Measurements from ENCODE around the gene ARL8A. TPM values are rescaled to one million over a fixed set of nuclear protein-coding genes. Genes with fewer than 3 reads are reported as not detected.

The ARL8A gene
- total RNA-seq, 3 donors from 2014 or later = 36.3 to 69.6 (median 41.2) TPM

DNA sequence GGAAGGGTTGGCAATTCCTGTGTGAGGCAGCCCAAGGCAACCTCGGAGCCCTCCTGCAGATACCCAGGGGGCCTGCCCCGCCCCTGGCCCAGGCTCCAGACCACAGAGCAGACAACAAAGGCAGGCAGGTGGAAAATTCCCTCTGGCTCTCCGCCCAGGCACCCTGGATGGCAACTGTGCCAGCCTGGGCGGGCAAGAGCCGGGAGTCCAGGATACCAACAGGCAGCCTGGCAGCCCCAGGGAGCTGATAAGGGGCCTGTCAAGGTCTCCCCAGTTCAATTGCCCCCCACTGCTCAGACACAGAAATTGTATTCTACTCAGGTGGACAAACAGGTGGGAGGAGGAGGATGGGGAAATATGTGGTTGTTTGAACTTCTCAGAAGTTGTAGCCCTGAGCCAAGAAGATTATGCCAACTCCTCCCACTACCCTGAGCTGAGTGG lies 37.2 kb downstream of the ARL8A start:
- no peaks in the 10 kb centered on the region for H3K9me3 ChIP-seq
- peak; percentile 39 for ATAC-seq
- intact Hi-C loops (cut with DNase I, micrococcal nuclease) = no loop called here
- no peaks in the 10 kb centered on the region for H3K36me3 ChIP-seq (ENCODE audit: low read depth)
- peaks cover 52% of the 10 kb centered on the region for H3K4me1 ChIP-seq (ENCODE audit: low read depth)
- H3K4me3 ChIP-seq = no peak overlapping the region
- TF ChIP-seq, protein P1, sequence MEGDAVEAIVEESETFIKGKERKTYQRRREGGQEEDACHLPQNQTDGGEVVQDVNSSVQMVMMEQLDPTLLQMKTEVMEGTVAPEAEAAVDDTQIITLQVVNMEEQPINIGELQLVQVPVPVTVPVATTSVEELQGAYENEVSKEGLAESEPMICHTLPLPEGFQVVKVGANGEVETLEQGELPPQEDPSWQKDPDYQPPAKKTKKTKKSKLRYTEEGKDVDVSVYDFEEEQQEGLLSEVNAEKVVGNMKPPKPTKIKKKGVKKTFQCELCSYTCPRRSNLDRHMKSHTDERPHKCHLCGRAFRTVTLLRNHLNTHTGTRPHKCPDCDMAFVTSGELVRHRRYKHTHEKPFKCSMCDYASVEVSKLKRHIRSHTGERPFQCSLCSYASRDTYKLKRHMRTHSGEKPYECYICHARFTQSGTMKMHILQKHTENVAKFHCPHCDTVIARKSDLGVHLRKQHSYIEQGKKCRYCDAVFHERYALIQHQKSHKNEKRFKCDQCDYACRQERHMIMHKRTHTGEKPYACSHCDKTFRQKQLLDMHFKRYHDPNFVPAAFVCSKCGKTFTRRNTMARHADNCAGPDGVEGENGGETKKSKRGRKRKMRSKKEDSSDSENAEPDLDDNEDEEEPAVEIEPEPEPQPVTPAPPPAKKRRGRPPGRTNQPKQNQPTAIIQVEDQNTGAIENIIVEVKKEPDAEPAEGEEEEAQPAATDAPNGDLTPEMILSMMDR (IDR thresholded peaks at IDR 0.05) = no peak
- DNase-seq = peak; percentile 85 to 87 (median 87)

DNA sequence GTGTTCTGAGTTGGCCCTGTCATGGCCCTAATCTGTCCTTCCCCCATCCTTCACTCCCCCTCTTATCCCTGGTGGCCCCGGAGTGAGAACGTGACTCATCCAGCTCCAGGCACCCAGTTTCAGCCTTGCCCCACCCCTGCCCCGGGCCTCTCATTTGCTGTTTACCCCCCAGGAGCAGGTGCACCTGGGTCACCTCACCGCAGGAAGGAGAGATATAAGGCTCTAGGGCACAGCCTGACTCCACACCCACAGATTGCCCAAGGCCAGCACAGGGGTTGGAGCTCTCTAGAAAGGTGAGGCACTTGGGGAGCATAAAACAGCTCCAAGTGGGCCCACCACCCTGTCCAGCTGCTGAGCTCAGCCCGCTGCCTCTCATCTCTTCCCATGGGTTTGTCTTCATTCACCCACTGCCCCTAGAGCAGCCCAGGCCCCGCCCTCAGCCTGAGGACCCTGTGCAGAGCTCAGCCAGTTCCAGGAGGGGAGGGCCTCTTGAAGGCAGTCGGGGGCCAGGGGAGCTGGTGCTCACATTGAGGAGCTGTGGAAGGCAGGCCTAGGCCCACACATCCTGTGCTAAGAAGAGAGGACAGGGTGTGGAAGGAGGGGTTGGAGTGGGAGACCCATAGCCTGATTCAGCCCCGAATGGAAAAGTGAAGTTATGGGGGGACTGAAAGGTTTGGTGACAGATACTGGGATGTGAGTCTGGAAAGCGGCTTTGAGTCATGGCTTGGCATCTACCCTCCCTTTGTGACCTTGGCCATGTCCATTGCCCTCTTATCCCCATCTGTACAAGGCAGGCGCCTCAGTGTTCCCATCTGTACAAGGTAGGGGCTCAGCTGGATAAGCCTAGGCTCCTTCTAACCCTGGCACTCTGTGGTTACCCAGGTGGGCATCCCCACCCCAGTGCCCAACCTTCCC lies 37.9 kb downstream of the ARL8A start:
- H3K9me3 ChIP-seq = no peaks in the 10 kb centered on the region
- H3K4me3 ChIP-seq = no peak overlapping the region
- intact Hi-C loops (cut with DNase I, micrococcal nuclease) = no loop called here
- TF ChIP-seq, protein P1 (IDR thresholded peaks at IDR 0.05) = no peak
- peaks cover 52% of the 10 kb centered on the region for H3K4me1 ChIP-seq (ENCODE audit: low read depth)
- ATAC-seq = peak; percentile 70
- peak; percentile 87 to 92 (median 91) for DNase-seq
- H3K36me3 ChIP-seq (ENCODE audit: low read depth) = no peaks in the 10 kb centered on the region

- Histone ChIP-seq H3K9me3 (no peaks in the 10 kb centered on the region), H3K4me3 (no peak overlapping the region), H3K36me3 (ENCODE audit: low read depth) (no peaks in the 10 kb centered on the region), H3K4me1 (ENCODE audit: low read depth) (peaks cover 52% of the 10 kb centered on the region)
- peak; percentile 70 for ATAC-seq
- DNase-seq = peak; percentile 92 to 94 (median 93)
- TF ChIP-seq, protein P1 (IDR thresholded peaks at IDR 0.05) = no peak
- intact Hi-C loops (cut with DNase I, micrococcal nuclease) = no loop called here
Observed at GRCh38 chr1:202105571-202106339, 38.8 kb downstream of the ARL8A start.

DNA sequence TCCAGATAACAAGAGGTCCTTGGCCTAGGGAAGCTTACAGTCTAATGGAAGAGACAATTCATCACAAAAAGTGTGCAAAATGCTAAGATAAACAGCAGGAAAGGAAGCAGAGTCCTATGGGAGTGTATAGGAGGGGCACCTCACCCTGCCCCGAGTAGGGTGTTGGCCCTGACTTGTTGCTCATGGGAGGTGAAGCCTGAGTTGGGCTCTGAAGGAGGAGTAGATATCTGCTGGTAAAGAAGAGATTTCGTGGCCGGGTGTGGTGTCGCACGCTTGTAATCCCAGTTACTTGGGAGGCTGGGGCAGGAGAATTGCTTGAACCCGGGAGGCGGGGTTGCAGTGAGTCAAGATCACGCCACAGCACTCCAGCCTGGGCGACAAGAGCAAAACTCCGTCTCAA lies 40.5 kb downstream of the ARL8A start:
- Histone ChIP-seq H3K9me3 (no peaks in the 10 kb centered on the region), H3K36me3 (ENCODE audit: low read depth) (no peaks in the 10 kb centered on the region), H3K4me3 (no peak overlapping the region), H3K4me1 (ENCODE audit: low read depth) (peaks cover 43% of the 10 kb centered on the region)
- ATAC-seq (peak; percentile 2), DNase-seq (peak in 2 of 3 donors; percentile 64 to 65)
- TF ChIP-seq, protein P1 (IDR thresholded peaks at IDR 0.05) = no peak
- intact Hi-C loops (cut with DNase I, micrococcal nuclease) = no loop called here

DNA sequence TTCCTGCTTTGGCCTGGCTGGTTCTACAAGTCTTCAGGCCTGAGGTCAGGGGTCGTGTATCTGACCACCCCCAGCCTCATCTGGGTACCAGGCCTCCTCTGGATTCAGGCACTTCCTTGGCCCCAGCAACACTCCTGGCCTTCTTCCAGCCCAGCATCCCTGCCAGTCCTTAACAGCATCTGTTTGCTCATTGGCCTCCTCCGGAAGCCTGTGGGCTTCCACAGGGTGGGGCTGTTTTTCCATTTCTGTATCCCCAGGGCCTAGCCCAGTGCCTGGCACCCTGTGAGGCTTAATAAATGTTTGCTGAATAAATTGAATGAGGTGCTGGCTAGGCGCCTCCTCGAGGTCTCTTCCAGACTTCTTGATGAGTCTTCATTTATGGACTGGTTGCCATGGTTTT lies 43.4 kb downstream of the ARL8A start:
- TF ChIP-seq, protein P1 (IDR thresholded peaks at IDR 0.05) = no peak
- H3K4me3 ChIP-seq = no peak overlapping the region
- intact Hi-C loops (cut with DNase I, micrococcal nuclease) = no loop called here
- peaks cover 18% of the 10 kb centered on the region for H3K4me1 ChIP-seq (ENCODE audit: low read depth)
- no peaks in the 10 kb centered on the region for H3K9me3 ChIP-seq
- ATAC-seq (peak; percentile 16), DNase-seq (peak; percentile 42 to 59 (median 58))
- H3K36me3 ChIP-seq (ENCODE audit: low read depth) = no peaks in the 10 kb centered on the region
